T-helper 2 cell treated with Interferon-gamma antibody and Interleukin-4, amounts not matched to agents 100 ng/mL and 5 ng/mL, for 36 hours (primary cell): ENCODE results near the gene HSPB1. TPM values are rescaled to one million over a fixed set of nuclear protein-coding genes. Genes with fewer than 3 reads are reported as not detected.

Experiments
- total RNA-seq: library from RNA; stranded (reverse); gene quantifications from 2 replicates; pipeline ENCODE4 v1.2.3, GENCODE V29; 2022

Gene HSPB1
- total RNA-seq, 1 donor from 2014 or later: 57.9 TPM

Other genes with a start within 250 kb of the HSPB1 start
- gene SRRM3, start 100.8 kb upstream of the HSPB1 start, total RNA-seq: not detected in 2 replicates
- gene YWHAG, start 56.3 kb downstream of the HSPB1 start, total RNA-seq: 104 and 106 TPM in 2 replicates
- gene SSC4D, start 107.0 kb downstream of the HSPB1 start, total RNA-seq: 0.48 and 0.50 TPM in 2 replicates
- gene ZP3, start 122.3 kb downstream of the HSPB1 start, total RNA-seq: 3.3 and 4.5 TPM in 2 replicates
- 29.2 and 29.6 TPM in 2 replicates for gene DTX2, start 159.0 kb downstream of the HSPB1 start, total RNA-seq
- 1.1 and 1.2 TPM in 2 replicates for gene UPK3B, start 207.9 kb downstream of the HSPB1 start, total RNA-seq
- 0.25 and 0.59 TPM in 2 replicates for gene SPDYE16, start 240.6 kb downstream of the HSPB1 start, total RNA-seq